GM15510 (cell line): ENCODE results near the gene OPN3.

Source experiments
- POLR2A ChIP-seq: IDR thresholded peaks from 3 replicates; pipeline ENCODE4 v1.6.1; 2011; ENCODE audit warnings: borderline replicate concordance; ENCODE audit not compliant: insufficient read length; ENCODE audit errors: extremely low read depth

OPN3 gene

GRCh38 chr1:241610056-241610815 lies 29.9 kb downstream of the OPN3 start:
- TF ChIP-seq POLR2A: no peak

GRCh38 chr1:241608379-241609033 lies 31.7 kb downstream of the OPN3 start:
- TF ChIP-seq POLR2A: no peak

GRCh38 chr1:241607497-241607896 lies 32.7 kb downstream of the OPN3 start:
- TF ChIP-seq POLR2A: no peak

- no peak for TF ChIP-seq POLR2A
Observed at GRCh38 chr1:241606544-241606943, 33.6 kb downstream of the OPN3 start.

- TF ChIP-seq POLR2A: no peak
Observed at GRCh38 chr1:241605146-241605805, 34.9 kb downstream of the OPN3 start.

GRCh38 chr1:241603731-241604245 lies 36.4 kb downstream of the OPN3 start:
- TF ChIP-seq POLR2A: no peak

- no peak for TF ChIP-seq POLR2A
Observed at GRCh38 chr1:241600496-241600901, 39.7 kb downstream of the OPN3 start.

GRCh38 chr1:241598249-241598648 lies 41.9 kb downstream of the OPN3 start:
- TF ChIP-seq POLR2A: no peak

- TF ChIP-seq POLR2A: no peak
Observed at GRCh38 chr1:241596633-241597032, 43.5 kb downstream of the OPN3 start.

- no peak for TF ChIP-seq POLR2A
Observed at GRCh38 chr1:241593186-241593585, 47.0 kb downstream of the OPN3 start.

GRCh38 chr1:241592273-241592958 lies 47.8 kb downstream of the OPN3 start:
- TF ChIP-seq POLR2A: no peak

- TF ChIP-seq POLR2A: no peak
Observed at GRCh38 chr1:241591736-241592135, 48.4 kb downstream of the OPN3 start.

- TF ChIP-seq POLR2A: no peak
Observed at GRCh38 chr1:241591317-241591716, 48.9 kb downstream of the OPN3 start.

GRCh38 chr1:241590719-241591118 lies 49.5 kb downstream of the OPN3 start:
- no peak for TF ChIP-seq POLR2A

- TF ChIP-seq POLR2A: no peak
Observed at GRCh38 chr1:241589521-241589920, 50.6 kb downstream of the OPN3 start.
